ENCODE data around the gene ZNF223. TPM values are rescaled to one million over a fixed set of nuclear protein-coding genes. Genes with fewer than 3 reads are reported as not detected.

ZNF223 gene
- total and polyA plus RNA-seq, 10 of the 15 experiments (the other 5 are each of a cell fraction or from before 2014, with no cell fraction given), result 0.05 to 3.7 (median 0.14) TPM; not detected in 4

DNA sequence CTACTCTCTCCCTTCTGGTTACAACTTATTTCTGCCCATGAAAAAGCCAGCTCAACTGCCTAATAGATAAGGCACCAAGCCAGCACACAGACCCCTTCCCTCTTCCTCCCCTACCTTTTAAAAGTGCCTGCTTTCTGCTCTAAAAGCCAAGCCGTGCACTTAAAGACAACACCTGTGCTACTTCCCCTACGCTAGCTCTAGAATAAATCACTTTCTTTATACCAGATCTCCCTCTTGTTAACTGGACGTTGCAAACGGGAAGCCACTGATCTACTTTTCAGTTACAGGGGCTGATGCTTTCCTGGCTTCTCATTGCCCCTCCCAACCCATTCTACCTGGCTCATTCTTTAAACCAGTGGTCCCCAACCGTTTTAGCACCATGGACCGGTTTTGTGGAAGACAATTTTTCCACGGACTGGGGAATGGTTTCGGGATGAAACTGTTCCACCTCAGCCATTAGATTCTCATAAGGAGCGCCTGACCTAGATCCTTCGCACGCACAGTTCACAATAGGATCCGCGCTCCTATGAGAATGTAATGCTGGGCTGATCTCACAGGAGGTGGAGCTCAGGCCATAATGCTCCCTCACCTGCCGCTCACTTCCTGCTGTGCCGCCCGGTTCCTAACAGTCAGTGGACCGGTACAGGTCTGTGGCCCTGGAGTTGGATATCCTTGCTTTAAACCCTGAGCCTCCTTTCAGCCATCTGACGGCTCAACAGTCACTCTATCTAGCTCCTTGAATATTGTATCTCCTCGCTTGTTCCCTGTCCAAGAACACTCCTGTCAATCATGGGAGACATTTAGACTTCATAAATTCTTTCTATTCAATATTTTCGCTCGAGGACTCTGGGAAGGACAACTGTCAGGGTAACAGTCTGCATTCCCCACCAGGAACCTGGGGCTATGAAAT is 841 bp upstream of the ZNF223 start (continued):
- no peak for TF ChIP-seq ZNF687 (IDR thresholded peaks at IDR 0.05)
- no peak for TF ChIP-seq SKIL (IDR thresholded peaks at IDR 0.05; ENCODE audit: low read depth, poor library complexity, severe bottlenecking)

DNA sequence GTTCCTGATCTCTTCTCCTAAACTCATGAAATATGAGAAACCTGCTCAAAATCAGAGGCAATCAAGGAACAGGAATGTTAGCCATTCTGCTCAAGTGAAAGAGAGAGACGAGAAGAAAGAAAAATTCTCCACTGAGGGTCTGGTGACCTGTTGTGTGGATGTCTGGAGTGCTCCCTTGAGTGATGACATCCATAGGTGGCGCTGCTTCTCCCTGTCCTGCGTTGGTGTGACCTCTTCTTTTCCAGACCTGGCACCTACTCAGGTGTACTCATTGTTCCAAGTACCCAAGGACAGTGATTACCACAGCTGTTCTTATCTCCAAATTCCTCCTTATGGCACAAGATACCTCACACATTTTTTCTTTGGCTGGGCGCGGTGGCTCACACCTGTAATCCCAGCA is 4.0 kb downstream of the ZNF223 start:
- Histone ChIP-seq H3K4me1 (ENCODE audit: control insufficient read depth, insufficient read depth, low read length) (no peaks in the 10 kb centered on the region), H3K9me3 (replicated peaks; ENCODE audit: control insufficient read depth, insufficient read depth, low read length) (peaks cover 4% of the 10 kb centered on the region; the same call in 2 of the 3 replicates), H4K20me1 (ENCODE audit: control insufficient read depth, insufficient read depth) (no peaks in the 10 kb centered on the region), H3K9ac (ENCODE audit: control insufficient read depth, insufficient read depth, low read length) (no peak overlapping the region), H3K36me3 (ENCODE audit: control insufficient read depth in 2 of 2, insufficient read depth in 2 of 2, low read length in 1 of 2) (no peaks in the 10 kb centered on the region), H3K27me3 (replicated peaks in 1 of 2; ENCODE audit: control insufficient read depth in 2 of 2, insufficient read depth in 2 of 2, low read length in 1 of 2) (no peaks in the 10 kb centered on the region), H2AFZ (ENCODE audit: control insufficient read depth, low read depth, low read length) (no peak overlapping the region), H3K4me3 (no peak overlapping the region), H3K27ac (ENCODE audit: control insufficient read depth, insufficient read depth) (no peak overlapping the region), H3K4me2 (ENCODE audit: control insufficient read depth, insufficient read depth) (no peak overlapping the region), H3K79me2 (ENCODE audit: control insufficient read depth, insufficient read depth, low read length) (no peaks in the 10 kb centered on the region)
- ChIA-PET CTCF (interaction anchor here (0.8 kb wide), 1 partner anchor 103 kb away, joined by 3 read pairs; no protein-coding TSS in a partner anchor), POLR2A (no interaction called here), SMC1A (ENCODE audit: uncharacterized antibody, unreplicated experiment) (no interaction called here), RAD21 (ENCODE audit: unreplicated experiment) (no interaction called here)
- no peak for DNase-seq (ENCODE audit: low read depth, low spot score)
- 66% methylated on average over 5 of the region's 5 CpGs for WGBS (ENCODE audit: insufficient coverage, insufficient replicate concordance, low lambda C conversion rate, missing lambda C conversion rate)
- ATAC-seq, result no peak
- intact Hi-C loops (cut with micrococcal nuclease; ENCODE audit: unreplicated experiment) (no loop called here), in situ Hi-C loops (cut with MboI) (no loop called here)
- no TSS peak for BruUV-seq (replicated peaks)
- no peak for FAIRE-seq
- TF ChIP-seq KDM1A (IDR thresholded peaks at IDR 0.05; ENCODE audit: borderline replicate concordance) (no peak), SMC3 (IDR thresholded peaks at IDR 0.05; ENCODE audit: borderline replicate concordance, low read length) (no peak), POLR2AphosphoS2 (IDR thresholded peaks at IDR 0.05; ENCODE audit: low read depth, low read length) (no peak), HDAC6 (IDR thresholded peaks at IDR 0.05; ENCODE audit: unreplicated experiment) (no peak), ZNF622 (IDR thresholded peaks at IDR 0.05) (no peak), NFIC (IDR thresholded peaks at IDR 0.05; ENCODE audit: low read depth, low read length) (no peak), FOXM1 (IDR thresholded peaks at IDR 0.05; ENCODE audit: low read depth, low read length) (no peak)
- TF ChIP-seq, protein P1, sequence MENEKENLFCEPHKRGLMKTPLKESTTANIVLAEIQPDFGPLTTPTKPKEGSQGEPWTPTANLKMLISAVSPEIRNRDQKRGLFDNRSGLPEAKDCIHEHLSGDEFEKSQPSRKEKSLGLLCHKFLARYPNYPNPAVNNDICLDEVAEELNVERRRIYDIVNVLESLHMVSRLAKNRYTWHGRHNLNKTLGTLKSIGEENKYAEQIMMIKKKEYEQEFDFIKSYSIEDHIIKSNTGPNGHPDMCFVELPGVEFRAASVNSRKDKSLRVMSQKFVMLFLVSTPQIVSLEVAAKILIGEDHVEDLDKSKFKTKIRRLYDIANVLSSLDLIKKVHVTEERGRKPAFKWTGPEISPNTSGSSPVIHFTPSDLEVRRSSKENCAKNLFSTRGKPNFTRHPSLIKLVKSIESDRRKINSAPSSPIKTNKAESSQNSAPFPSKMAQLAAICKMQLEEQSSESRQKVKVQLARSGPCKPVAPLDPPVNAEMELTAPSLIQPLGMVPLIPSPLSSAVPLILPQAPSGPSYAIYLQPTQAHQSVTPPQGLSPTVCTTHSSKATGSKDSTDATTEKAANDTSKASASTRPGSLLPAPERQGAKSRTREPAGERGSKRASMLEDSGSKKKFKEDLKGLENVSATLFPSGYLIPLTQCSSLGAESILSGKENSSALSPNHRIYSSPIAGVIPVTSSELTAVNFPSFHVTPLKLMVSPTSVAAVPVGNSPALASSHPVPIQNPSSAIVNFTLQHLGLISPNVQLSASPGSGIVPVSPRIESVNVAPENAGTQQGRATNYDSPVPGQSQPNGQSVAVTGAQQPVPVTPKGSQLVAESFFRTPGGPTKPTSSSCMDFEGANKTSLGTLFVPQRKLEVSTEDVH (IDR thresholded peaks at IDR 0.05; ENCODE audit: low read depth, partially characterized antibody), result no peak
- TF ChIP-seq, protein P2, sequence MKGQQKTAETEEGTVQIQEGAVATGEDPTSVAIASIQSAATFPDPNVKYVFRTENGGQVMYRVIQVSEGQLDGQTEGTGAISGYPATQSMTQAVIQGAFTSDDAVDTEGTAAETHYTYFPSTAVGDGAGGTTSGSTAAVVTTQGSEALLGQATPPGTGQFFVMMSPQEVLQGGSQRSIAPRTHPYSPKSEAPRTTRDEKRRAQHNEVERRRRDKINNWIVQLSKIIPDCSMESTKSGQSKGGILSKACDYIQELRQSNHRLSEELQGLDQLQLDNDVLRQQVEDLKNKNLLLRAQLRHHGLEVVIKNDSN (IDR thresholded peaks at IDR 0.05; ENCODE audit: borderline replicate concordance, extremely low read length, insufficient read depth, low read depth, low read length), result no peak
